Measurements from ENCODE around the gene NUP214.

The NUP214 gene

GRCh38 chr9:131107760-131108159, 17.6 kb upstream of the NUP214 start:
- Histone ChIP-seq H3K4me3 (ENCODE audit: insufficient read depth, low read length, poor library complexity, severe bottlenecking) (no peak overlapping the region), H3K27ac (ENCODE audit: low read depth, low read length) (no peak overlapping the region), H3K27me3 (ENCODE audit: low read length) (no peaks in the 10 kb centered on the region), H3K9ac (ENCODE audit: low read length) (no peak overlapping the region), H3K9me2 (replicated peaks; ENCODE audit: insufficient read depth, low read length) (no peaks in the 10 kb centered on the region), H2AFZ (ENCODE audit: low read depth, low read length, severe bottlenecking) (no peak overlapping the region), H3K36me3 (ENCODE audit: low read length) (no peaks in the 10 kb centered on the region), H3F3A (ENCODE audit: insufficient read depth) (no peaks in the 10 kb centered on the region), H3K79me2 (ENCODE audit: insufficient read depth, low read length) (no peaks in the 10 kb centered on the region), H3K9me3 (ENCODE audit: insufficient read depth, low read length) (no peaks in the 10 kb centered on the region), H3K4me2 (ENCODE audit: low read depth, low read length, poor library complexity, severe bottlenecking) (no peak overlapping the region), H4K20me1 (ENCODE audit: low read depth, low read length) (no peaks in the 10 kb centered on the region)
- TF ChIP-seq CTCF (IDR thresholded peaks at IDR 0.05; ENCODE audit: insufficient read depth, low read length, poor library complexity, severe bottlenecking): no peak
- TF ChIP-seq EZH2phosphoT487 (conservative IDR thresholded peaks at IDR 0.05; ENCODE audit: low read length): no peak

DNA sequence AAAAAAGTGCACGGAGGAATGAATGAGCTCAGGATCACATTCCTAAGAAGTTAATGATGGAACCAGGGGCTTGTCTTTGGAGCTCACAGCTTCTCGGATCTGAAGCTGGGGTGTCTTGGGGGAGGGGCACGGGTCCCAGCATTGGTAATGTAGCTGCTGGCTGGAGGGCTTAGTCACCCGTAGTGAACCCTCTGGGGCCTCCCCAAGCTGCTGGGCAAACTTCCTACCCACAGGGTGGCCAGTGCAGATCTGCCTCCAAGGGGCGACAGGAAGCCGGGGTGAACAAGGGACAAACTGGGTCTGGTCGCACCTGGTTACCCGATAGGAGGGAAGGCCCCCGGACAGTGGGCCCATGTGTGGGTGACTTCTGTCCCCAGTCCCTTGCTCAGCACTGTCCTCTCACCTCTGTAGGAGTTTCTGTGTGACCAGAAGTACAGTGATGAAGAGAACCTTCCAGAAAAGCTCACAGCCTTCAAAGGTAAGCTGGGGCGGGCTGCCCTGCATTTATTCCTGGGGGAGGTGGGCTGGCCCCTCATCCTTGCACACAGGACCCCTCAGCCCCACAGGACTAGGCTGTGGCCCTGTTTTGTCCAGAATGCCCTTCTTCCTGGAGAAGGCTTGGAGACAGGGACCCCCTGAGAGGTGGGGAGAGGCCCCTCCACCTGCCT, 14.1 kb upstream of the NUP214 start:
- H3K9ac ChIP-seq (ENCODE audit: low read length): no peak overlapping the region
- TF ChIP-seq EZH2phosphoT487 (conservative IDR thresholded peaks at IDR 0.05; ENCODE audit: low read length) (no peak), CTCF (IDR thresholded peaks at IDR 0.05; ENCODE audit: insufficient read depth, low read length, poor library complexity, severe bottlenecking) (no peak)
- H3K9me2 ChIP-seq (replicated peaks; ENCODE audit: insufficient read depth, low read length): no peaks in the 10 kb centered on the region
- H3K27me3 ChIP-seq (ENCODE audit: low read length): no peaks in the 10 kb centered on the region
- H3K9me3 ChIP-seq (ENCODE audit: insufficient read depth, low read length): no peaks in the 10 kb centered on the region
- no peaks in the 10 kb centered on the region for H3K36me3 ChIP-seq (ENCODE audit: low read length)
- H3K4me2 ChIP-seq (ENCODE audit: low read depth, low read length, poor library complexity, severe bottlenecking): no peak overlapping the region
- H3K4me3 ChIP-seq (ENCODE audit: insufficient read depth, low read length, poor library complexity, severe bottlenecking): no peak overlapping the region
- H3K79me2 ChIP-seq (ENCODE audit: insufficient read depth, low read length): no peaks in the 10 kb centered on the region
- no peak overlapping the region for H2AFZ ChIP-seq (ENCODE audit: low read depth, low read length, severe bottlenecking)
- H3K27ac ChIP-seq (ENCODE audit: low read depth, low read length): no peak overlapping the region
- H3F3A ChIP-seq (ENCODE audit: insufficient read depth): no peaks in the 10 kb centered on the region
- no peaks in the 10 kb centered on the region for H4K20me1 ChIP-seq (ENCODE audit: low read depth, low read length)

DNA sequence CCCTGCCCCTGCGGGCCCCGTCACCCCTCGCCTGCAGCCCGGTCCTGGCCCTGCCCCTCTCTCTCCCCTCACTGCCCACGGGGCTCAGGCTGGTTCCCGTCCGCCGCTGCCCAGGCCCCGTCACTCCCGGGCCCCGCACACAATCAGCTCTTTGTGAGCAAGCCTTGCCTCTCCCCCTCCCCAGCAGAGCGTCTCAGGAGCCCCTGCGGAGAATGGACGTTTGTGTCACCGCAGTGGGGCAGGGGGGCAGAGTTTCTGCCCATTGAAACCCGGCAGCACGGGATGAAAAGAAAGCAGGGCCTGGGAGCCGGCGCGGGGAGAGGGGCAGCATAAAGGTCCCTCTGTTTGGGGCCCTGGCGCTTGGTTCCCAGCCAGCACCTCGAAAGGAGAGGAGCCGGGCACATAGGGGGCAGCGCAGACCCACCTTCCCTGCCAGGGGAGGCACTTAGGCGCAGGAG, 13.5 kb upstream of the NUP214 start:
- Histone ChIP-seq H4K20me1 (ENCODE audit: low read depth, low read length) (no peaks in the 10 kb centered on the region), H3K4me2 (ENCODE audit: low read depth, low read length, poor library complexity, severe bottlenecking) (no peak overlapping the region), H3K79me2 (ENCODE audit: insufficient read depth, low read length) (no peaks in the 10 kb centered on the region), H3K36me3 (ENCODE audit: low read length) (no peaks in the 10 kb centered on the region), H3K4me3 (ENCODE audit: insufficient read depth, low read length, poor library complexity, severe bottlenecking) (no peak overlapping the region), H3K9me2 (replicated peaks; ENCODE audit: insufficient read depth, low read length) (no peaks in the 10 kb centered on the region), H3K9me3 (ENCODE audit: insufficient read depth, low read length) (no peaks in the 10 kb centered on the region), H3K27ac (ENCODE audit: low read depth, low read length) (no peak overlapping the region), H2AFZ (ENCODE audit: low read depth, low read length, severe bottlenecking) (no peak overlapping the region), H3F3A (ENCODE audit: insufficient read depth) (no peaks in the 10 kb centered on the region), H3K27me3 (ENCODE audit: low read length) (no peaks in the 10 kb centered on the region), H3K9ac (ENCODE audit: low read length) (no peak overlapping the region)
- TF ChIP-seq EZH2phosphoT487 (conservative IDR thresholded peaks at IDR 0.05; ENCODE audit: low read length): no peak
- no peak for TF ChIP-seq CTCF (IDR thresholded peaks at IDR 0.05; ENCODE audit: insufficient read depth, low read length, poor library complexity, severe bottlenecking)

Measured in SU-DHL-6 (cell line).